NB4 (cell line): ENCODE data around the gene FRMD1.

Experiments
- CTCF ChIP-seq: IDR thresholded peaks from one replicate; pipeline ENCODE4 v1.5.1; 2012; ENCODE audit warnings: low read depth, low read length
- MYC ChIP-seq: IDR thresholded peaks from 2 replicates; pipeline ENCODE4 v1.6.1; 2011; ENCODE audit warnings: low read depth, low read length

GRCh38 chr6:168031411-168031971, 47.5 kb downstream of the FRMD1 start:
- TF ChIP-seq CTCF (no peak), MYC (no peak)
